ELF-1 (cell line): ENCODE measurements around the gene ARHGAP42.

ENCODE experiments used
- DNase-seq: peaks from one replicate; pipeline ENCODE4 v3.0.0-alpha.2; 2016; ENCODE audit warnings: low read depth, low spot score

The ARHGAP42 gene

DNA sequence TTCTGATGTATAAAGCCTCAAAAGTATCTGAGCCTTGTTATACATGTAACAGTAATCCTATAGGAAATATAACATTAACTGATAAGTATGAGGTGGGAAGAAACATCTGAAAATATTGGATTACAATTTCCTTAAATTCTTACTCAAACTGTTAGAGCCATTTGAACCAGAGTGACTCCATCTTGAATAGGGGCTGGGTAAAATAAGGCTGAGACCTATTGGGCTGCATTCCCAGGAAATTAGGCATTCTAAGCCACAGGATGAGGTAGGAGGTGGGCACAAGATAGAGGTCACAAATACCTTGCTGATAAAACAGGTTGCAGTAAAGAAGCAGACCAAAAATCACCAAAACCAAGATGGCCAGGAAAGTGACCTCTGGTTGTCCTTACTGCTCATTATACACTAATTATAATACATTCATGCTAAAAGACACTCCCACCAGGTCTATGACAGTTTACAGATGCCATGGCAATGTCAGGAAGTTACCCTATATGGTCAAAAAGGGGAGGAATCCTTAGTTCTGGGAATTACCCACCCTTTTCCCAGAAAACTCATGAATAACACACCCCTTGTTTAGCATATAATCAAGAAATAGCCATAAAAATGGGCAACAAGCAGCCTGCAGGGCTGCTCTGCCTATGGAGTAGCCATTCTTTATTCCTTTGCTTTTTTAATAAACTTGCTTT is 327.7 kb downstream of the ARHGAP42 start:
- no peak for DNase-seq

DNA sequence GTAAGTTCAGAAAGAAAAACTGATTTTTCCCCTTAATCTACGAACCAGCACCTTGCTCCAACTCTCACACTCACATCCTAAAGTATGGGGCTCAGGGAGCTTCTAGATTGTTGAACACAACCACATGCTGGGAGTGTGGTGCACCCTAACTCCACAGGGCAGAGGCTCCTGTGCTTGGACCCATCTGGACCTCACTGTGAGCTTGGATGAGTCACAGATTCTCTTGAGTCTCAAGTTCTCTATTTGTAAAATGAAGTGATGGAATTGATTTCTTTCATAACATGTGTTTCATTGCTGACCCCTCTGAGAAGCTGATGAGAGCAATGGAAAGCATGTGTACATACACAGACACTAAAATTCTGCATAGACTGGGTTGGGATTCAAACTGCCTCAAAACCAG is 332.8 kb downstream of the ARHGAP42 start:
- no peak for DNase-seq

DNA sequence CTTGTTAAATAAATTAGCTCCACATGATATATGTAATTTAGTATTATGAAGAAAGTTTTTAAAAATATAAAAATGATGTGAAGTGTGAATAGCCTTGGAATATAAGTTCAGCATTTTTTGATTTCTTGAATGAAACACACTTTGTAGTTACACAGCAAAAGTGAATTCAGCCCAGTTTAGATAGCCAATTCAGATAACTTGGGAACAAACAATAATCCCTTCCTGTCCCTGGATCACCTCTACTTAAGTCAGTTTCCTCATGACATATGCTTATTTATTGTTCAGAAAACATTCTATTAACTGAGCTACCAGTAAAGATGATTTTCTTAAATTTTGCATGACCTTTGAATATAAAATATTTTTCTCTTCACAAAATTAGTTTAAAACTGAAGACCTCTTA is 335.2 kb downstream of the ARHGAP42 start:
- DNase-seq = no peak

DNA sequence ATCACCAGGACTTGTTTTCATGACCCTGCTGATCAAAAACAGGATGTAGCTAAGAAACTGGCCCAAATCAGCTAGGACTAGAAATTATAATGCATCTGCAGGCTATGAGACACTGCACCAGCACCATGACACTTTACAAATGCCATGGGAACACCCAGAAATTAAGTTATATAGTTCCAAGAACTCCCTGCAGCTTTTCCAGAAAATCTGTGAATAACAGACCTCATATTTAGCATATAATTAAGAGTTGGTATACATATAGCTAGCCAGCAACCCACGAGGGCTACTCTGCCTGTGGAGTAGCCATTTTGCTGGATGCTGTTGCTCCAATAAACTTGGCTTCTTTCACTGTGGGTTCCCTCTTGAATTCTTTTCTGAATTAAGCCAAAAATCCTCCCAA is 341.6 kb downstream of the ARHGAP42 start:
- no peak for DNase-seq

DNA sequence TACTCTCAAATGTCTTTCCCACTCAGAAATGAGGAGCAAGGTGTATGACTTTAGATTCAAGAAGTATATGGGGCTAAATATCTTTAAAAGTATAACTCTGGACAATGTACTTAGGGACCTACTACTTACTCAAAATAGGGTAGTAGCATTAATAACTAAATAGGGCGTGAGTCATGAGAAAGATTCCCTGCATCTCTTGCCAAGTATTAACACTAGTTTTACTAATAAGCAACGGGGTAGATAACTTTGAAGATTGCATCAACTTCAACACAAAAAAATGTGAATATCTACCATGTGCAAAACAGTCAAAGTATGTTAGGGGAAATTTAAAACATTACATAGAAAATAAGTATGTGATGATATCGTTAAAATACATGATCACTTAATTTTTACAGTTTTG is 342.9 kb downstream of the ARHGAP42 start:
- DNase-seq = no peak

DNA sequence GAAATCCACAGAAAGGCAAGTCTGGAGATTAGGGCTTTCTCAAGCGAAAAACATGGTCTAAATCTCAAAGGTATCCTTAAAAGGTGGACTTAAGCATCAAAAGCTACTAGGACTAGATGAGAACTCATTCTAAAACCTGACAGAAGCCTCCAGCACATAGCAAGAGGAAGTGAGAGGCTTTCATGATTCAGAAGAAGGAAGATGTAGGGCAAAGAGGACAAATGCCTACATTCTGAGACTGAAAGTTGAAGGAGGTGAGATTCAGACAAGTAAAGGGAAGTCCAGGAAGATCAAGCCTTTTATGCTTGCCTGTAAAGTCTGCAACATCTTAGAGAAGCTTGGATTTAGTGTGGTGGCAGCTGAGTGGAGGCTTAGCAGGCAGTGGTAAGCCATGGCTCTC is 343.6 kb downstream of the ARHGAP42 start:
- DNase-seq = no peak

DNA sequence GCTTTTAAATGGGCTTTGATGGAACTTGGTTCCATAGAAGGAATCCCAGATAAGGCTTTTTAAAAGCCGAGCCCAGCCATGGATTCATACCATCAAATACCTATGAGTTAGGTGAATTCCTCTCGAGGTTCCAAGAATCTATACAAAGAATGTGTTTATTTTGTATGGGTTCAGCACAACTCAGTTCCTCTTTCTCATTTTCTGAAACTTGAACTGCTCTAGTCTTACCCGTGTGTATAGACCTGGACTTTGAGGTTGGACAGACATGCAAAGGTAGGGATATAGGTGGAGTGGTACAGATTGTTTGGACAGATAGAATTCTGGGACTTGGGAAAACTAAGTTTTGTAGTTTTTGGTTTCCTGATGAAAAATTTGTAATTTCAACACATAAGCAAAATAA is 344.6 kb downstream of the ARHGAP42 start:
- no peak for DNase-seq

DNA sequence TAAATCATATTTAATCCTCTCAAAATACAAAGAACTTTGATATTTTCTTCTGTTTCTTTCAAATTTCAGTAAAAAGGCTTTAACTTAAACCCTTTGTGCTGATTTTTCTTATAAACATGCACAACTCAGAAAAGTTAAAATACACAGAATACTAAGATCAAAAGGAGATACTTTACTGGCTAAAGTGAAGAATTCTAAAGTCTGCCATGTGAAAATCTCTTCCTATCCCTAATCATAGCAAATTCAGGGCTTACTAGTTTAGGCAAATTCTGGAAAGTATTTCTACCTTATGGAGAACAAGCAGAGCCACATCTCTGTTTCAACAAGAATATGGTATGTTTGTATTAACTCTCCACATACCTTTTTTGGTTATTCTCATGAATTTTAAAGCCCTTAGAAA is 345.9 kb downstream of the ARHGAP42 start:
- DNase-seq = no peak

DNA sequence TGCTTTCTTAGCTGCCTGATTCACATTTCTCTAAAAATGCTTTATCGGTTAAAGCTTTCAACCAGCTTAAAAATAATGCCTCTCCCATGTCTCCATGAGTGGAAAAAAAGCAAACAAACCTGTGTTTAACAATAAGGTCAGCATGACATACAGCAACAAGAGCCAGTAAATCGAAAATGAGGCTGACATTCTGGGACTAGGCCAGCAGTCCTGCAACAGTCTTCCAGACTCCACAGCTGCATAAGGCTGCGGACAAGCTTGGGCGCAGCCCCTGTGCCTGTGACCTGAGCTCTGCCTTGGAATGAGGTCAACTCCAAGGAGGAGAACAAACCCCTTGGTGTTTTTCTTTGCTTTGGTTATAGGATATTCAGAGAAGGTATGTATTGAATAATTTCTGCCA is 347.0 kb downstream of the ARHGAP42 start:
- no peak for DNase-seq

DNA sequence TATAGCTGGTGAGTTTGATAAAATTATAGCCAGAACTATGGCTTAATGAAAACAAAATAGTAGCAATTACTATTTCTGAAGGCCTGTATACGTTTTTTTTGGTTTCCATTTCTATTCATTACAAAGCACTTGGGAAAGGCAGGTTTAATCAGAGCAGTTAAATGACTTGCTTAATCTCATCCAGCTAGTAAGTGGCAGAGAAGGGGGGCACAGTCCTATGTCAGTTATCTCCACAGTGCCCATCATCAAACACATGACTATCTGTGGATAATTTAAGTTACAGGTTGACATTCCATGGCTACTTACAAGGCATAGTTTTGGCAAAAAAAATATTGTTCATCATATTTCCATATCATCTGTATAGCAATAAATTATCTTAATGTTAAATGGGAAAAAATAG is 348.8 kb downstream of the ARHGAP42 start:
- no peak for DNase-seq
